ENCODE data around the gene ARL6IP1.
A peak's percentile ranks its signal among the peaks of the same experiment; 100 is the strongest.

ARL6IP1 gene

GRCh38 chr16:18789850-18790706, 11.3 kb downstream of the ARL6IP1 start, which contains the start of gene RPS15A:
Gene RPS15A (minus strand): TSS chr16:18790334. CDS start chr16:18789113, 1,221 bp downstream.
- DNase-seq (ENCODE audit: low read depth in 2 of 2), result peak; percentile 98 to 99
- H3K4me3 ChIP-seq (replicated peaks in 1 of 2; ENCODE audit: low read depth in 2 of 2, low read length in 2 of 2), result peak within 1 kb of the TSS; percentile 90 to 91
- TF ChIP-seq, protein P1, sequence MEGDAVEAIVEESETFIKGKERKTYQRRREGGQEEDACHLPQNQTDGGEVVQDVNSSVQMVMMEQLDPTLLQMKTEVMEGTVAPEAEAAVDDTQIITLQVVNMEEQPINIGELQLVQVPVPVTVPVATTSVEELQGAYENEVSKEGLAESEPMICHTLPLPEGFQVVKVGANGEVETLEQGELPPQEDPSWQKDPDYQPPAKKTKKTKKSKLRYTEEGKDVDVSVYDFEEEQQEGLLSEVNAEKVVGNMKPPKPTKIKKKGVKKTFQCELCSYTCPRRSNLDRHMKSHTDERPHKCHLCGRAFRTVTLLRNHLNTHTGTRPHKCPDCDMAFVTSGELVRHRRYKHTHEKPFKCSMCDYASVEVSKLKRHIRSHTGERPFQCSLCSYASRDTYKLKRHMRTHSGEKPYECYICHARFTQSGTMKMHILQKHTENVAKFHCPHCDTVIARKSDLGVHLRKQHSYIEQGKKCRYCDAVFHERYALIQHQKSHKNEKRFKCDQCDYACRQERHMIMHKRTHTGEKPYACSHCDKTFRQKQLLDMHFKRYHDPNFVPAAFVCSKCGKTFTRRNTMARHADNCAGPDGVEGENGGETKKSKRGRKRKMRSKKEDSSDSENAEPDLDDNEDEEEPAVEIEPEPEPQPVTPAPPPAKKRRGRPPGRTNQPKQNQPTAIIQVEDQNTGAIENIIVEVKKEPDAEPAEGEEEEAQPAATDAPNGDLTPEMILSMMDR (IDR thresholded peaks at IDR 0.05; ENCODE audit: low read depth, low read length), result no peak

- no peak for DNase-seq (ENCODE audit: low read depth in 2 of 2)
- TF ChIP-seq, protein P1 (IDR thresholded peaks at IDR 0.05; ENCODE audit: low read depth, low read length), result no peak
- H3K4me3 ChIP-seq (replicated peaks in 1 of 2; ENCODE audit: low read depth in 2 of 2, low read length in 2 of 2), result peak overlapping the region; percentile 90 to 91
Observed at GRCh38 chr16:18789515-18789849, 11.9 kb downstream of the ARL6IP1 start.

DNA sequence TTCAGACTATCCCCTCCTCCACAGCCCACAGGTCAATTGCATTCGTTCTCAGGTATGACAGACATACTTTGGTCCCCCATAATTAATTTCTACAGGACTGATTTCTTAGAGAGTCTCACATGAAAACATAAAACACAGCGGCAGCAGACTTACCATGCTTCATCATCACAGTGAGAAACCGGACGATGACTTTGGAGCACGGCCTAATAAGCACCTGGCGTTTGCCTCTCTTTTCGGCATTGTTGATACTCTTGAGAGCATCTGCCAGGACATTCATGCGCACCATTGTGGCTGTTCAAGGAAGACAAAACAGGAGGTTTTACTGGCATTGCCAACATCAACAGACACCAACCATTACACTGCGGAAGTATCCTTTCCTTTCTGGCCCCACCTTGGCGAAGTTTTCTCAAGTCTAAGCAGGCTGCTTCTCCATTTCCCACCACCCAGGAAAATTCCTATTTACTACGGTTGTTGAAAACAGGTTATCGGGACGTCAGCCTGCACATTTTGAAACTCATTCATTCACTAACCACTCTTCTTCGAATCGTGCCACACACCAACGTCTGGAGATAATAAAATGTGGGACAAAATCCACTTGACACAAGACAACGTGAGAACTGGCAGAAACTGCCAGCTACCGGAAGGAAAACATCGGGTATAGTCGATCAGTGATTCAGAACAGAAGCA, 12.4 kb downstream of the ARL6IP1 start:
- DNase-seq (ENCODE audit: low read depth in 2 of 2), result peak in 1 of 2 donors; percentile 50
- peak overlapping the region; percentile 90 to 91 for H3K4me3 ChIP-seq (replicated peaks in 1 of 2; ENCODE audit: low read depth in 2 of 2, low read length in 2 of 2)
- TF ChIP-seq, protein P1 (IDR thresholded peaks at IDR 0.05; ENCODE audit: low read depth, low read length), result no peak

DNA sequence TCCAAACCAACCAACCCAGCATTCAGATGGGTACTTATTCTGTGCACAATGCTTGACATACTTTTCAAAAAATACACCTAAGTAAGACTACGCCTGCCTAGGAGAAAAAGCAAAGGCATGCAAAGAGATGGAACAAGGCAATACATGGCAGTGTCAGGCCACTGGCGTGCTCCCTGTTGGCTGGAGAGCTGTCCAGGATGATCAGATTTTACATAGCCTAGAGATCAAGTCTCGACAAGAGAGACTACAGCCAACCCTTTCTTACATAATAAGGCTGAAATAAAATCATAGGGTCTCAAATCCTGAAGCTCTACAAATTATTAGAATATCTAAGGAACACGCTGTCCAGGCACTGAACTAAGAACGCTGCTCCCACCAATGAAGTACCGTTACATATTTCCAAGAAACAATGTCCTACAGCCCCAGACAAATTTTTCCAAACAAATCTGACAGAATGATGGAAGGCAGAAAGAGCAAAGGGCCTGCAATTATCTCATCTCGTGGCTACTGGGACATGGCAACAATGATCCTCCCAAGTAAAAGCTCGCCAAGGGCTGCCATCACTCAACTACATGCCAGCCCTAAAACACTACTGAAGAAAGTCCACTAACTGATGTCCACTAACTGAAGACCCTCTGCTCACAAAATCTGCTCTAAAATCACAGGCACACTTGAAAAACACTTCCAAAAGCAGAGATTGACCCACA, 16.3 kb downstream of the ARL6IP1 start:
- TF ChIP-seq, protein P1 (IDR thresholded peaks at IDR 0.05; ENCODE audit: low read depth, low read length), result no peak
- no peak overlapping the region for H3K4me3 ChIP-seq (replicated peaks in 1 of 2; ENCODE audit: low read depth in 2 of 2, low read length in 2 of 2)
- no peak for DNase-seq (ENCODE audit: low read depth in 2 of 2)

- H3K4me3 ChIP-seq (replicated peaks in 1 of 2; ENCODE audit: low read depth in 2 of 2, low read length in 2 of 2), result no peak overlapping the region
- TF ChIP-seq, protein P1 (IDR thresholded peaks at IDR 0.05; ENCODE audit: low read depth, low read length), result no peak
Observed at GRCh38 chr16:18783430-18784341, 17.7 kb downstream of the ARL6IP1 start.

More at GRCh38 chr16:18783430-18784341, 17.7 kb downstream of the ARL6IP1 start:
- DNase-seq (ENCODE audit: low read depth in 2 of 2), result no peak
